DMS114 treated with DMSO at 0.1 percent for 48 hours (cell line): Measurements from ENCODE around the gene GAL3ST3.
"Not testable (repeated sequence)": the region's sequence is repeated elsewhere in the genome, so short reads cannot be mapped to it uniquely, and the experiment has no call there.

Experiments used
- DNase-seq: peaks from one replicate; lab custom pipeline; 2025; ENCODE audit not compliant: unreplicated experiment; lab: John Stamatoyannopoulos, UW

GAL3ST3 gene

DNA sequence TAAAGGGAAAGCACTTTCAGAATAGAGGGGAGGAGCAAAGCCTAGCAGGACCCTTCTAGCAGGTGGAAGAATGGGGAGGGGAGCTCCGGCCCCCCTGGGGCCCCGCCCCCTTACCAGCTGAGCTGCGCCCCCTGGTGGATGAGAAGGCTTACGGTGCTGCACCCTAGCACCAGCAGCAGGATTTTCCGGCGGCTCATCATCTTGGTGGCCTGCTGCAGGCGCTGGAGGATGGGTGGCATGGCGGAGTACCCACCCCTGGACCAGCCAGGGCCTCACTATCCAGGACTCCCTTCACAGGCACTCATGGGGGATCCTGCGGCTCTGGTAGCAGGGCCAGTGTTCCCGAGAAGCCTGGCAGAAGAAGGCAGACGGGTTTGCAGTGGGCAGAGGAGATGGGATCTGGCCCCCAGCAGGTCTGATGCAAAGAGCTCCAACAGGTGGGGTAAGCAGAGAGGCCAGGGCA, 3.8 kb downstream of the GAL3ST3 start:
- DNase-seq, result peak; percentile 53

DNA sequence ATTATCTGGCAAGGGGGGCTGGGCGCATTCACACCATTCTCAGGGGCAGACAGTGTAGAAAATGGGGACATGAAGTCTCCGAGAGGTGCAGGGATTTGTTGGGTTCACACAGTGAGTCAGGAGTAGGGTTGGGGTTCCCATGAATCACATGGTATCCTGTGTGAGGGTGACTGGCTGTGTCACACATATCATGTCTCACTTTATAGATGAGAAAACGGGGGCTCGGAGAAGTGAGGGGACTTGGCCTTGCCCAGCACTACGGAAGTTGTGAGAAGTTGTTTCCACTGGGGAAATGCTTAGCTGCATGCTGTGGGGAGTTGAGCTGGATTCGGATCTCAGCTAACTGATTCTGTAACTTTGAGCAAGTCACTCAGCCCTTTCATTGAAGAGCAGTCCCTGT, 4.2 kb downstream of the GAL3ST3 start:
- no peak for DNase-seq

DNA sequence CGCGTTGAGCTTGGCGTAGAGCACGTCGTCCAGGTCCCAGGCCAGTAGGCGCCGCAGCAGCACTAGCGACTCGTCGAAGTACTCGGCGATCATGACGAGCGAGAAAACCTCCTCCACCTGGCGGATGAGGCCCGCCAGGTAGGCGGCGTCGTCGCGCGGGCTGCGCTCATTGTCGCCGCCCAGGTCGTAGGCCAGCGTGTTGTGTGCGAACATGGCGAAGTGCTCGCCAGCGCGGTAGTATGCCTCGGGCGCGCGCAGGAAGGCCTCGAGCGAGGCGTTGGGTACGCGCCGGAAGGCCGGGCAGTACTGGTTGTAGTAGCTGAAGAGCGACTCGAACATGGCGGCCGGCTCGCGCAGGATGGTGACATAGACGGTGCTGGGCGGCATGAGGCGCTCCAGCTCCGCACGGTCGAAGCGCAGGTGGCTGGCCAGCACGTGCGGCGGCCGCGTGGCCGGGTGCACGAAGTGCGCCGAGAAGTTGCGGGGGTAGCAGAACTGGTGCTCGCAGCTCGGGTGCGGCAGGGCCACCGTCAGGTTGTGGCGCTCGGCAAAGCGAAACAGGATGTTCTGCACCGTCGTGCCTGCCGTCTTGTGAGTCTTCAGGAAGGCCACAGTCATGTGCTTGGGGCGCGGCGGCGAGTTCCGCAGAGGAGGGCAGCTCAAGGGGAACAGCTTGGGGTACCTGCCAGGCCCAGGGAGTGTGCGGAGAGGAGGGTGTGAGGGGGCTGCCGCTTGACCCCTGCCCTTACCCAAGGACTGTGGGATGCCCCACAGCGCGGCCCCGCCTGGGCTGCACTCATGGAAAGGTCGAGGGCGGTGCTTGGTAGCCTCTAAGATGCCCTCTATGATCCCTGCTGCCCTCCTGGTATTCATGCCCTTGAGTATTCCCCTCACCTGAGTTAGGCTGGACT, 5.7 kb downstream of the GAL3ST3 start:
- DNase-seq, result no peak

DNA sequence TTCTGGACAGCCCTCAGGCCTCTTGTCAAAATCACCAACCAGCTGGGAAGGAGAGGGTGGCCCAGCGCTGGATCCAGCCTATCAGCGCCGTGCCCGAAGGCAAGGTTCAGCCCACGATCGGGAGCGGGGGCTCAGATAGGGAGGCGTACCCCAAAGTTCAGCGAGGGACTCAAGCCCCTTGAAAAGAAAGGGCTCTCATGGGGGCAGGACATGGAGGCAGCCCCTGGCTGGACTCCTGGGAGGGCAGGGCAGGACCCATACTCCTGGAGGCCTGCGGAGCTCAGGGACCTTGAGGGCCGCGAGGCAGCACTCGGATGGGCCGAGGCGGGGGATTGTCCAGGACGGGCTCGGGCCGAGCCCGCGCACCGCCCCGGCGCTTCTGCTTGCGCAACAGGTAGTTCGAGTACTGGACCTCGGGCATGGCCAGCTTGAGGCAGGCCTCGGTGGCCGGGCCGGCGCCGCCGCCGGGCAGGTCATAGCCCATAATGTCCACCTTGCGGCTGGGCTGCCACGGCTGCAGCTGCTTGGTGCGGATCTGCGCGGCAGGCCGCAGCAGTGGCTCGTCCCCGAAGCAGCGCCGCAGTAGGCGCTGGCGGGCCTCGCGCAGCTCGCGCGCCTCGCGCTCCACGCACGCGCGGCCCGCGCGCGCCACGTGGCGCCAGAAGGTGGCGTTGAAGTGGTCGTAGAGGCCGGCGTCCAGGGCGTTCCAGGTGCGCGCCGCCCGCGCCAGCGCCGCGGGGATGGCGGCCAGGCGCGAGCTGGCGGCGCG, 6.5 kb downstream of the GAL3ST3 start:
- no peak for DNase-seq

DNA sequence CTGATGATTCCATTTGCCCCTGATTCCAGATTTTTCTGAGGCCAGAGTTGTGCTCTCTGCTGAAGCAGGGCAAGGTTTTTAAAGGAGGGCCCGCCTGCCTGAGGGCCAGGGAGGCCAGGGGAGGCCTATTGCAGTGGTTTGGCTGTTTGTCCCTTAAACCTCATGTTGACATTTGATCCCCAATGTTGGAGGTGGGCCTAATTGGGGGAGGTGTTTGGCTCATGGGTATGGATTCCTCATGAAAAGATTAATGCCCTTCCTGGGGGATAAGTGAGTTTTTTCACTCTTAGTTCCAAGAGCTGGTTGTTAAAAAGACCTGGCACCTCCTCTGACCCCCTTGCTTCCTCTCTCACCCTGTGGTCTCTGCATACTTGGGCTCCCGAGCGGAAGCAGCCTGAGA, 9.2 kb downstream of the GAL3ST3 start:
- no peak for DNase-seq

DNA sequence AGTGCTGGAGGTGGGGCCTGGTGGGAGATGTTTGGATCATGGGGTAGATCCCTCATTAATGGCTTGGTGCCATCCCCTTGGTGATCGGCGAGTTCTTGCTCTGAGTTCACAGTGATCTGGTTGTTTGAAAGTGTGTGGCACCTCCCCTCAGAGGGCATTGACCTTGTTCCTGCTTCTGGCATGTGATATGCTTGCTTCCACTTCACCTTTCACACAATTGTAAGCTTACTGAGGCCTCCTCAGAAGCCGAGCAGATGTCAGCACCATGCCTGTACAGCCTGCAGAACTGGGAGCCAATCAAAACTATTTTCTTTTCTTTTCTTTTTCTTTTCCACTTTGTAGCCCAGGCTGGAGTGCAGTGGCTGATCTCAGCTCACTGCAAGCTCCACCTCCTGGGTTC, 11.6 kb downstream of the GAL3ST3 start:
- no peak for DNase-seq

DNA sequence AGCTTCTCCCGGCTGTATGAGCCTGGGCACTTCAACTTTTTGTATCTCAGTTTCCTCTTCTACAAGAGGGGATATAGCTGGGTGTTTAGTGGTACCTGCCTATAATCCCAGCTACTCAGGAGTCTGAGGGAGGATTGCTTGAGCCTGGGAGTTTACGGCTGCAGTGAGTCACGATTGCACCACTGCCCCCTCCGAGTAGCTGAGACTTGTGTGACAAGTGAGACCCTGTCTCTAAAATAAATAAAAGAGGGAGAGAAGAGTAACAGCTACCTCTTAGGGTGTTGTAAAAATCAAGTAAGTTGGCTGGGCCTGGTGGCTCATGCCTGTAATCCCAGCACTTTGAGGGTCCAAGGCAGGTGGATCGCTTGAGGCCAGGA, 12.6 kb downstream of the GAL3ST3 start:
- no peak for DNase-seq

DNA sequence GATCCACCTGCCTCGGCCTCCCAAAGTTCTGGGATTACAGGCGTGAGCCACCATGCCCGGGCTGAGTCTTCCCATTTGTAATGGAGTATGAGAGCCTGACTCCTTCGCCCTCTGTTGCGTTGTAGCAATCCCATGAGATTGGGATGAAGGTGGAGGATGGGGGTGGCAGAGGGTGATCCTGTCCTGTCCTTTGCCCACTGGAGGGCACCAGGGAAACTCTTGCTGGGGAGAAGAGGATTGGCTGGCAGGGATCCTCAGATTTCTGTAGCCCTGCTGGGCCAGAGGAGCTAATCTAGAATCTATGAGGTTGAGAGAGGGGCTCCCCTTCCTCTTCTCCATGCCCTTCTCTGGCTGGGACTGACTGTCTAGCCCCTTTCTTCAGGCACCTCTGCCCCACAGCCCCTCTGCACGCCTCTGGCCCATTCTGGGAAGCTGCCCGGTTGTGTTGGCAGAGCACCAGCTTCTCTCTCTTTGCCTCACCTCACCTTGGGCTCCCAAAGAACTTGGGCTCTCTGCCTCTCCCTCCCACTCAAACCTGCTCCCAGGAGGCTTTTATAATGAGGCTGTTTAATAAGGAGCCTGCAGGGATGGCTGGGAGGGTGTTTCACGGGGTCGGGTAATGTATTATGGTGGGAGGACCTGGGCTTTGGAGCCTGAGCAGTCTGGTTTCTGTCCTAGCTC, 13.2 kb downstream of the GAL3ST3 start:
- DNase-seq, result no peak

DNA sequence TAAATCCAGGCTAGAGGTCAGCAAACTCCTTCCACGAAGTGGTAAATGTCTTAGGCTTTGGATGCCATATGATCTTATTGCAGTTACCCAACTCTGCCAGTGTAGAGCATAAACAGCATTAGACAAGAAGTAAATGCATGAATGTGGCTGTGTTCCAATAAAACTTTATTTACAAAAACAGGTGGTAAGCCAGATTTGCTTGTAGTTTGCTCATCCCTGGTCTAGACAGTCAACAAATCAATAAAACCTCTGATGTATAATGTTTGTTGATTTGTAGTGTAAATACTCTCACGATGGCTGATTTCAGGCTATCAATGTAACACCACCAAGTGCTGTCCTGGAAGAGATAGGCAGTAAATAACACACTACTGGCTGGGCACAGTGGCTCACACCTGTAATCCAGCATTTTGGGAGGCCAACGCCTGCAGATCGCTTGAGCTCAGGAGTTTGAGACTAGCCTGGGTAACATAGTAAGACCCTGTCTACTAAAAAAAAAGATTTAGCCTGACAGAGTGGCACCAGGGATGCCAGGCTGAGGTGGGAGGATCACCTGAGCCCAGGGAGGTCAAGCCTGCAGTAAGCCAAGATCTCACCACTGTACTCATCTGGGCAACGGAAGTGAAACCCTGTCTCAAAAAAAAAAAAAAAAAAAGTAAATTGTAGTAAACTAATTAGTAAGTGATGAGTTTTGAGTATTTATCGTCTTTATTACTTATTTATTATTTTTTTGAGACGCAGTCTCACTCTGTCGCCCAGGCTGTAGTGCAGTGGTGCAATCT, 15.8 kb downstream of the GAL3ST3 start:
- no peak for DNase-seq

DNA sequence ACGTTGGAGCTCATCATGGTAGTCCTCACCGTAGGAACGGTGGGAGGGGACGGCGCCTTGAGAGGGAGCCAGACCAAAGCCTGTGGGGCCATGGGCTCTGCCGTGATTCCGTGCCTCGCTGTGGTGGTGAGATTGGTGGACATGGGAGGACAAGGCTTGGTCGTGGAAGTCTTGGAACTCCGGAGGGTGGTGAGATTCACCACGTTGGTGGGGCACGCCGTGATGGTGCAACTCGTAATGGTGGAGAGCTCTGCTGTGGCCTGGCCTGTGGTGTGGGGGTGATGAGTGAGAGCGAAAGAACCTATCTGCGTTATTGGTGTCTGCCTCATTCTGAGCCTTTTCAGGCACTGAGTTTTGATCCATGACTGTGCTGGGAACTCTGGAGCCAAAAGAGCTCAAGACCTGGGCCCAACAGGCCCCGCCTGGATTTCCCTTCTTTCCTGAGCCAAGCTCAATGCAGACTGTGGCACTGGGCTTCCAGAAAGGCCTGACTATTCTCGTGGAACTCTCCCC, 22.9 kb downstream of the GAL3ST3 start, which contains the start of gene CATSPER1:
TSS of gene CATSPER1 (minus strand) at position 463 of the 513 bp plus-strand sequence. CDS start at position 363, 100 bp downstream.
- DNase-seq, result no peak

DNA sequence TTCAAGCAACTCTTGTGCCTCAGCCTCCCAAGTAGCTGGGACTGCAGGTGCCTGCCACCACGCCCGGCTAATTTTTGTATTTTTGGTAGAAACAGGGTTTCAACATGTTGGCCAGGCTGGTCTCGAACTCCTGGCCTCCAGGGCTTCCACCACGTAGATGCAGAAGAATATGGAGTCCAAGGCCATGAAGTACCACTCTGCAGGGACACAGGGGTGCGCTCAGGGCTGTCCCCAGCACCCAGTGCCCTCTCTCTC, 25.8 kb downstream of the GAL3ST3 start:
- DNase-seq, result not testable (repeated sequence)

DNA sequence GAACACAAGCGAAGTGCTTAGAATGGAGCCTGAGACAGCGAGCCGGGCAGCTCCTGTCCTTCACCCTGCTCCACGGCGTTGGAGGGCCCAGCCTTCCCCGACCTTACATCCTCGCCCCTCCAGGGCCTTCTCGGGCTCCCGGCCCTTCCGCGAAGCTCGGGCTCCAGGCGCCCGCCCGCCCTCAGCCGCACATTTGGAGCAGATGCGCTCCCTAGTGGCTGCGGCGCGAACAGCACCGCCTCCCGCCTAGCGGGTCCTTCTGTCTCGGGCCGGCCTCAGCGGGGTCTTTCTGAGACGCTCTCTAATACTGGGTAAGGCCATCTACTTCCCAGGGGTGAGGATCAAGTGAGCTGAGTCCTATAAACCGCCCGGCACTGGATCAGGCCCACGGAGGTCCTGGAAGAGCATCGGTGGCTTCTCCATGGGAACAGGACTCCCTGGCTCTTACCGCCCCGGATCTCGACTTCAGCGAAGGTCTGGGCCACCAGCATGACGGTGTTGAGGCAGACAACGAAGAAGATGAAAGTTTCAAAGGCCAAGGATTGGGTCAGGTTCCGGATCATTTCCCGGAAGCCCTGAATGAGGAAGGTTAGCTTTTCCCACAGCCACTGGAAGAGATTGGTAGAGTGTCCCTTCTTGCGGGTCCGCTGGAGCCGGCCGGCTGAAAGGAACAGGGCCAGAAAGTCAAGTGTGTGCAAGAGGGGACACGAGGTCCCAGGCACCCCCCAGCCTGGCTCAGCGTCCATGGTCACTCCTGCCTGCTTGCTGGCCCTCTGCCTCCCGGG, 26.4 kb downstream of the GAL3ST3 start:
- peak; percentile 42 for DNase-seq

DNA sequence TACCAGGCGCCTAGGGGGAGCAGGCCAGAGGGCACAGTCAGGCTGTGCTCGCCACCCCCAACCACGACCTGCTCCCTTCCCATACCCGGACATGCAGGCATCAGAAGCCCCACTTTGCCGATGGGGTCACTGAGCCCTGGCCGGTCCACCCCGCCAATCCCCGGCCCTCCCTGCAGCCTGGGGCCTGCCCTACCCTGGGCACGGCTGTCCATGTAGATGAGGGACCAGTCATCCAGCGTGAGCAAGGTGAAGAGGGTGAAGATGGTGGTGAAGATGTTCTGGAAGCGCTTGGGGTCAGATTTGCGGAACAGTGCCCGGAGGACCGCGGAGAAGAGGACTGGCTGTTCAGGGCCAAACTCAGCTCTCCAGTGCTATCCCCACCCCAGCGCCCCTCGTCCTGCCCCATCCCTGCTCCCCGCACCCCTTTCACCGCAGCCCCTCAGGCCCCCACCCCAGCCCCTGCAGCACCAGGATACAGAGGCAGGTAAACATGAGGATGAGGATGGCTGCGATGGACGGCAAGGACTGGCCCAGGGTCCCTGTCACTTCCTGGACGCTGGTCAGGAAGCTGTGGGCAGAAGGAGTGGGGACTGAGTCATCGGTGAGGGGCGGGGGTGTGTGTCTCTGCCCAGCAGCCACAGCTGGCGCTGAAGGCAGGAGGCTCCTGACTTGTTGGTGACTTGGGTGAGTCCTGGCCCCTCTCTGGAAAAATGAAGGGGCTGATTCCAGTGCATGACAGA, 28.2 kb downstream of the GAL3ST3 start:
- DNase-seq, result no peak

DNA sequence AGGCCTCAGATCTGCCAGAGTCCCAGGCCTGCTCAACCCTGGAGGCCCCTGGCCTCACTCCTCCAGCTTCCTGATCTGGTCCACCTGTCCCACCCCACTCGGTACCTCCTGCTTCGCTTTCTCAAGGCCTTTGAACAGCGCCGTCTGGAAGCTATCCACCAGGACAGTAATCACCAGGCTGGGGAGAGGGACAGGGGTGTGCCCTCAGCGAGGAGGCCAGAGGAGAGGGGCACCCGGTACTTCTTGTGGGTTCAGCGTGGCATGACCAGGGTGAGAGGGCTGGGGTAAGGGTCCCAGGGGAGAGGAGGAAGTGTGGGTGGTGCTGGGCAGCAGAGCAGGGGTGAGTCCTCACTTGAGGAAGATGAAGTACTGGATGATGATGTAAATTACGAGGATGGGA, 28.7 kb downstream of the GAL3ST3 start:
- no peak for DNase-seq

DNA sequence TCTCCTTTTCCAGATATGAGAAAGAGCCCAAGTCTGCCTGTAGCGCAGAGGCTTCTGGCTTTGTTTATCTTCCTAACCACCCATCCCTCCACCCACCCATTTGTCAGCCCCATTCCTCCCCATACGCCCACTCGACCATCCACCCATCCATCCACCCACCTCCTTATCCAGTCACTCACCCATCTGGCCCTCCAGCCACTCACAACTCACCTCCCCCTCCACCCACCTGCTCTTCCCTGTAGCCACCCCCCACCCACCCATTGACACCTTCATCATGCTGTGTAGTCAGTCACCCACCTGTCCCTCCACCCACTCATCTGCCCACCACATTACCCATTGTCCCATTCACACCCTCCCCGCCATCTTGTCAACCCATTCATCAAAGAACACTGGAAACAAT, 31.6 kb downstream of the GAL3ST3 start:
- no peak for DNase-seq

DNA sequence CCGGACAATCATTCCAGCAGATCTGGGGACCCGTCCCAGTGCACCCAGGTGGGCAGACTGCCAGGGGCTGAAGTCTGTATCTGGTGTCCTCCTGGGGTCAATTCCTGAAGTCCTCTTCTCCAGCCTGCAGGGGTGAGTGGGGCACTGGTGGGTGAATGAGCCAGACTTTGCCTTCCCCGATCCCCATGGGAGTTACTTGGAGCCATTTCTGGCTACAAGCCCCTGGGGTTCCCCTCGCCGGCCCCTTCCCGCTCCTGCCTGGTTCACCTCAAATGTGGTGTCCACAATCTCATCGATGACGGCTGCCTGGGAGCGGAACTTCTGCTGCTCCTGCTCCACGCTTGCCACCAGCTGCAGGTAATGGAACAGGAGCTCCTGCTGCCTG, 32.2 kb downstream of the GAL3ST3 start:
- DNase-seq, result no peak

DNA sequence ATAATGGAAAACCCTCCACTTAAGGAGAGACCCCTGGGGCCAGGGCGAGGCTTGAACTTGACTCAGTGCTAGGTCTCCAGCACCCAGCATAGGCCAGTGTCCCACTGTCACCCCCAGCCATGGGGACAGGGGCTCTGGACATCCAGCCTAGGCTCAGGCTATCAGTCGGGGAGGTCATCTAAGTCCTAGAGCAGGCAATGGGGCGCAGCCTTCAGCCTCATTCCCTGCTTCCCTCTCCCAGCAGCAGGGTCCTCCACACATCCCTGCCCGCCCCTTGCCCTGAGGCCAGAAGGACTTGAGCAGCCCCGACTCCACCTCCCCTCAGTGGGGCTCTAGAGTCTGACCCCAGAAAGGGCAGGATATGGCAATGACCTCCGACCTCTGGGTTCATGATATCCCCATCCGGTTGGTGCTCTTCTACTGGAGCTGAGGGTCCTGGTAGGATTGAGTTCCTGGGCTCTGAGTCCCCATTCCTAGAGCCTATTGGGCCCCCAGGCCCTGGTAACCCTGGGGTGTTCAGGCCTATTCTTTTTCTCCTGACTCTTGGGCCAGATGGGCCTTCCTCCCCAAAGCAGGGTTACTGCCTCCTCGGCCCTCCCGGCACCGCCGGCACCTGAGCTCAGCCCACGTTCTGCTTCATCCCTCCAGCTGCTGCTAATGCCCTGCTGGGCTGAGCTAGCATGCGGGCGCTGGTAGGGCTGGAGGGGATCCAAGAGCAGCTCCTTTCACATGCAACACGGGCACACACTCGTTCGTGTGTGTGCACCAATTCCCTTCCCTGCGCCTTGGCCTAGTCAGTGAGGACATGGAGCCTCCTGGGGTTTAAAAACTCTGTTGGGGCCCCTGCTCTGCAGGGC, 32.8 kb downstream of the GAL3ST3 start:
- no peak for DNase-seq

DNA sequence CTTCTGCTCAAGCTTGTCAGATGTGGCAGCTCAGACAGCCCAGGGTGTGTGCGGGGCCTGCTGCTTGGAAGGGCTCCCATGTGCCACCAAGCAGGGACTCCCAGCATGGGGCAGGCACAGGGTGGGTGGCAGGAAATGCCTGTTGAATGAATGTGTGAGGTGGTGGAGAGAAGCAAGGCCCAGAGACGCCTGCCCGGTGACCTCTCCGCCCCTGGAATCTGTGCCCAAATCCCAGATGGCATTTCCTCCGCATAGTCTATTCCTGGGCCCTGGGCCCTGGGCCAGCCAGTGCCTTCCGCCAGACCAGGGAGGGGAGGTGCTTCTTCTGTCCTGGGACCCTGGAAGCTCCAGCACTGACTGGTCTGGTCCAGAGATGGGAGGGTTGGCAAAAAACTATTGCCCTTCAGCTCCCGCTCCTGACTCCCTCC, 33.5 kb downstream of the GAL3ST3 start:
- no peak for DNase-seq
